GM21825 (cell line): ENCODE results near the gene MYDGF.
"Not testable (repeated sequence)": the region's sequence is repeated elsewhere in the genome, so short reads cannot be mapped to it uniquely, and the experiment has no call there.

Experiments used
- ATAC-seq: cut with Tn5 transposase; IDR thresholded peaks from one replicate; pipeline ENCODE4 v1.9.1; 2021; ENCODE audit warnings: mild to moderate bottlenecking, moderate library complexity; ENCODE audit not compliant: unreplicated experiment

MYDGF gene

DNA sequence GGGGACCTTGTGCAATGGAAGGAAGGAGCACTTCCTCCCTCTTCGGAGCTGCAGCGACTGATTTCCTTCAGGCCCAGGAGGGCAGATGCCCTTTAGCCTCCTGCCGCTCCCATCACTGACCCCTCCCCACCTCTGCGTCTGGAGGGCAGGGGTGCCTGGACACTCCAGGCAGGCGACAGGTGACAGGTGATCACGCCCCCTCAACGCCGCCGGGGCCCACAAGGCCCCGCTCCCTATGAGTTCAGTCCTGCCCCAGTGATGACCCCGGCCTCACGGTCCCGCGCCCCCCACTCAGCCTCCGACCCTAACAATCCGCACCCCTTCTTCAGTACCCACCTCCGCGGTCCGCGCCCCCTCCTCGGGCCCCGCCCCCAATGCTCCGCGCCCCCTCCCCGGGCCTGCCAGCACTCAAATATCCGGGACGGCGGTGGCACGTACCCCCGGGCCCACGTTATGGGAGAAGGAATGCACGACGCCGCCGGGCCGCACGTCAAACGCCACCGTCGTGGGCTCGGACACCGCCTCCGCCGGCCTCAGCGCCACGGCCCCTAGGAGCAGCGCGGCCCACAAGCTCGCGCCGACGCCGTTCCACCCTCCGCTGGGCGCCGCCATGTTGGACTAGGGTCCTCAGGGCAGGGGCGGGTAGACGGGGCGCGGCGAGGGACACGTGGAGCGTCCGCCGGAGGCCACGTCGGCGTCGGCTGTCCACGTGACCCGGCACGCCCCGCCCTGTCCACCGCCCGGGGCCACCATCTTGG lies at the start of gene MYDGF:
Gene MYDGF (minus strand): TSS at position 620 of the 758 bp plus-strand sequence. CDS start 8 bp downstream, at position 612.
- ATAC-seq, result peak; percentile 84

DNA sequence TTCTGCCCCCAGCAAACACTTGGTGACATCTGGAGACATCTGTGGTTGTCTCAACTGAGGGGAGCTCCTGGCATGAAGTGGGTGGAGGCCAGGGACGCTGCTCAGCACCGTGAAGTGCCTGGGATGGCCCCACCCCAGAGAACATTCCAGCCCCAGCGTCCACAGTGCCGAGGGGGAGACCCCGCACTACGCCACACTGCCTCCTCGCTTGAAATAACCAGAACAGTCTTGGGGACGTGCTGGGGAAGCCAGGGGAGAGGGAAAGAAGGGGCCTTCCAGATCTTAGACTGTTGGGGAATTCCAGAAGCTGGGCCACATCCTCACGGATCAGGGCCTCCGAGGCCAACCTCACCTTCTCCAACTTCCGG lies 49.3 kb upstream of the MYDGF start:
- ATAC-seq, result no peak

DNA sequence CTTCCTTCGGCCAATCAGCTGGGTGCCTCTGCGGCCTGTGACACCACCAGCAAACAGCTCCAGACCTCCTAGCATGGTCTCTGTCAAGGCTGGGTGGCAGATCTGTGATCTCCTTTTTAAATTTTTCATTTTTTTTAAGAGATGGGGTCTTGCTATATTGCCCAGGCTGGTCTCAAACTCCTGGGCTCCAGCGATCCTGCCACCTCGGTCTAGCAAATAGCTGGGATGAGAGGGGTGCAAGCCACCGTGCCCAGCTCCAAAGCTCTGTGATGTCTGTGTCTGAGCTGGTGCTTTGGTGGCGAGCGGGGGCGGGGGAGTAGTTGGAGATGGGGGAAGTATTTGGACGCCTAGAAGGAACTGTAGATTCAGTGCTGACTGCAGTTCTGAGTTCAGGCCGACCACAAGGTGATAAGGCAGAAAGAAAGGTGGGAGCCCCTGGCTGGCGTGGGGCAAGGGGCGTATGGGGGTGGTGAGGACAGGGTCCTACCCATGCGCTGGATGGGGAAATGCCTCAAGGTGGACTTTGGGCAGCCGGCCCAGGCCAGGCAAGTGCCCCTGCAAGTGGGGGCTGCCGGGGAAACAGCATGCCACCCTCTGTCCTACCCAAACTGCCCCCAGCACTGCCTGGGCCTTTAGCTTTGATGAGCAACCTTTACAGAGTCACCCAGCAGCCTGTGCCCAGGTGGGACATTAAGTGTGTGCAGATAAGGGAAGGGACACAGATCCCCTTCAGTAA lies 48.0 kb upstream of the MYDGF start:
- ATAC-seq, result no peak

DNA sequence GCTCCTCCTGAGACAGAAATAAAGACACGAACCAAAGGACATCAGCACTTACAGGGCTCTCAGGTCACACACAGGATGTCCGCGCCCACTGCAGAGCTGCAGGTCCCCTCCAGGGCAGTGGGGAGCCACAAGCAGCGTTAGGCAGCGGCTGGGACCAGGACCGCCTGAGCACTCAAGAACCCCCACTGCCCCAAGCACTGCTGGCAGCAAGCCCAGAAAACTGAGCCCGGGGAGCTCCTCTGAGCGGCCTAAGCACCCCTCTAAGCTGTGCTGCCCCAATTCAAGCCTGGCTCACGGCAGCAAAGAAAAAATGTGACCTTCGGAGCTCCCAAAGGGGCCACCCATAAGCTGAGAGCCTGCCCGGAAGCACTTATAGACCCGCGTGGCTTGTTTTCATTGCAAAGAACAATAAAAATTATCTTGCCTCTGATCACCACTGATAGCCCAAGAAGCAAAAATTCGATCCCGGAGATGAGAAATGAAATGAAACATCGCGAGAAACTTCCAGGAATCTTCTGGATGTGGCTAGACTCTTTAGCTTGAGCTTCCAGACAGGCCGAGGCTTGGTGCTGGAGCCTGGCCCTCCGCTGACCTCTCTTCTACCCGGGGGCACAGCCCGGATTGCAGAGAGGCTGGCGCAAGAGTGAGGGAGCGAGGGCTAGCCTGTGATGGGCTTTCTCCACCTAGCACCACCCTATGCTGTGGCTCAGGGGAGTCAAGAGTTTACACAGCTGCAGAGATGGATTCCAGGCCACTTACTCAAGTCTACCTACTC lies 47.2 kb upstream of the MYDGF start:
- ATAC-seq, result no peak

DNA sequence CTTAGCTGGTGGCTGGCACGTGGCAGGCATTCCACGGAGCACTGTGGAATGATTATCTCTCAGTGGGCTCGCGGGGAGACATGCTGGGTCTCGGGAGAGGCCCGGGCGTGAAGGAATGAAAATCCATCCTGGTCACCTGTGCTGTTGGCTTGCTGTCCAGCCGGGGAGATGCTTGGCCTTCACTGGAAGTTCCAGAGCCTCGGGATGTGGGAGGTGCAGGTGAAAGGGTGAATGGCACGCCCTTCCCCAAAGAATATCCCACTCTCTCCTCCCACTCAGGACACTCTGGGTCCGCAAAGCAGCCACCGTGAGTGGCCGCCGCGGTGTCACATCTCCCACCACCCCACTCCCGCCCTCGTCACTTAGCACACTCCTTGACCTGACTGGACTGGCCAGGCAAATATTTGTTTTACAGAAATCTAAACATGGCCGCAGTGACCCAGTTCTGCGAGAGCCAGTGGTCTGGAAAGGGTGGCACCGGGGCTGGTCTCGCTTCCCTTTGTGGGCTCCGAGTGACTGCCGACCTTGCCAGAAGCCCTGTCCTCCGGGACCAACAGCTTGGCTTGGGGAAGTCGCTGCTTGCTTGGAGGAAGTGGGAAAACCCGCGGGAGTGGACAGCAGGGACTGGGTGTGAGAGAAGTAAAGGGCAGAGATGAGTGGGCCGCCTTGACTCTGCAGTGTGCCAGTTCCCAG lies 45.5 kb upstream of the MYDGF start:
- no peak for ATAC-seq

DNA sequence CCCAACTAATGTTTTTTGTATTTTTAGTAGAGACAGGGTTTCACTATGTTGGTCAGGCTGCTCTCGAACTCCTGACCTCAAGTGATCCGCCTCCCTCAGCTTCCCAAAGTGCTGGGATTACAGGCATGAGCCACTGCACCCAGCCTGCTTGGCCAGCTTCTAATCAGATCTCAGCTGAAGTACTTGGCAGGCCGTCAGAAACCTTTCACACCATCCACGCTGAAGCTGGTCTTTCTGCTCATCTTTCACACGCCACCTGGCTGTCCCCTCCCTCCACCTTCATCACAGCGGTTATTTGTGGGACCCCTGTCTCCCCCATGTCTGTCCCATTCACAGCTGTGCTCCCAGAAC lies 45.0 kb upstream of the MYDGF start:
- not testable (repeated sequence) for ATAC-seq

DNA sequence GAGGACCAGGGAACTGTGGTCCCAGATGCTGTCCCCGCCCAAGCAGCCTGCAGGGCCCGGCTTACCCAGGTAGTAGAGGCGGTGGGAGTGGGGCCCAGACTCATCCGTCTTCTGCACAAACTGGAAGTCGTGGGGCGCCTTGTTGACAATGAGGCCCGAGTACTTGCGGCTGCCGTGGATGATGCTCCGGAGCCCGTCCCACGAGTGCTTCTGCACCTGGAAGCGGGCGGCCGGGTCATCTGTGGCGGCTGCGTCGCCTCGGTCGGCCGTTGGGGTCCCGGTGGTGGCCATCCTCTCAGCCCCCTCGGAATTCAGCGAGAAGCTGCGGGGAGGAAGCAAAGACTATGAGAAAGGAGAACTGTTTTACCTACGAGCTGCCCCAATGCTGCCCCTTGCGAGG lies 43.9 kb upstream of the MYDGF start:
- no peak for ATAC-seq

DNA sequence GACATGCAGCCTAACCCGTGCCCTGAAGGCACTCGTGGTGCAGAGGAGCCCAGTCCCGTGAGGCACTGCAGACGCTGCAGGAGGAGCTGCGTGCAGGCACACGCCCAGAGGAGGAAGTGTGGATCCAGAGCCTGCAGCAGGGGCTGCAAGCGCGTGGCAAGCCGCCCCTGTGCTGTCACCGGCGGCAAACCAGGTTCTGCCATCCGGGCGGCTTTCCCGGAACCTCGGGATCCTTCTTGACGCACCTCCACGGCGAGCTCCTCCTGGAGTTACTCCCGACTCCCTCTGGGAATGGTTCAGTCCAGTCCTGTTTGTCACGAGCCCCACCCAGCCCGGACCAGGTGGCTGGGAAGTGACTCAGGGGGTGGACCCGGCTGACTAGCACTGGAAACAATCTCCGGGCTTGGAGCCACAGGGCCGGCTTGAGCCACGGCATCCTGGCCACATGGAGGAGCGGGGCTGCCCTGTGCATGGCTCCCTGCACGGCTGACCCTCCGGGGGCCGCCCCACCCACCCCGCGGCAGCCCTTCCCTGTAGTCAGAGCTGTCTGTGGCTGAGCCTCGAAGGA lies 43.3 kb upstream of the MYDGF start:
- ATAC-seq, result no peak

DNA sequence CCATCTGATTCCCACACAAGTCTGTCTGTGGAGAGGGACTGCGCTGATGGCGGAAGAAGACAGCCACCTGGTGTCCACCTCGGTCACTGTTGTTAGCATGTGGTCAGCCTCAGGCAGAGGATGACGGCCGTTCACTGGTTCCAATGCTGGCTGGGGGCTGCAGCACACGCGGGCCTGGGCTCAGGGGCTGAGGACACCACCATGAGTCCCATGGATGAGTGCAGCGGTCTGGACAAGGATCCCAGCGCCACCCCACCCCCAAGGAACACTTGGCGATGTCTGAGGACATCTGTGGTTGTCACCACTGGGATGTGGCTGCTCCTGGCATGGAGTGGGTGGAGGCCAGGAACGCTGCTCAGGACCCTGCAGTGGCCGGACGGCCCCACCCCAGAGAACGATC lies 42.6 kb upstream of the MYDGF start:
- ATAC-seq, result no peak

DNA sequence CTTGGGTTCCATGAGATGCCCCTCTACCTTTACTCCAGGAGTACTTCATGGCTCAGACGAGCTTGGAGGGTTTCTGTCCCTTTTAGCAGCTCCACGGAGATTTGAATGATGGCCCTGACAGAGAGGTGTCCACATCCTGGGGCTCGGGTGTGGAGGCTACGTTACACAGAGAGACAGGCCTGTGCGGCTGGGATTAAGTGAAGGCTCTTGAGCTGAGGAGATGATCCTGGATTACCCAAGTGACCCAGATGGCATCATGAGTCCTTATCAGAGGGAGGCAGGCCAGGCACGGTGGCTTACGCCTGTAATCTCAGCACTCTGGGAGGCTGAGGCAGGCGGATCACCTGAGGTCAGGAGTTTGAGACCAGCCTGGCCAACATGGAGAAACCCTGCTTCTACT lies 41.1 kb upstream of the MYDGF start:
- ATAC-seq, result no peak

DNA sequence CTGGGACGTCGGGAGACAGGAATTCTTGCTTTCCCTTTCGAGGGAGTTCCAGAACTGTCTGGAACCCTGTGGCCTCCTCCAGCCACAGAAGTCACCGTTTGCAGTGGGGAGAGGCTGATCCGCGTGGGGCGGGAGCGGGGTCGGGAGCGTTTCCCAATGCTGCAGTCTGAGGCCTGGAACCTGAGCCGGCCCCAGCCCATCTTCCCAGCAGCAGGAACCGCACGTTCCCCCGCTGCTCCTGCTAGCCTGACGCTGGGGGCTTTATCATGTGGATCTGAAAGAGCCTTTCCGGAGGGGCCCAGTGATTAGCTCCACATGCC lies 40.1 kb upstream of the MYDGF start:
- ATAC-seq, result no peak

DNA sequence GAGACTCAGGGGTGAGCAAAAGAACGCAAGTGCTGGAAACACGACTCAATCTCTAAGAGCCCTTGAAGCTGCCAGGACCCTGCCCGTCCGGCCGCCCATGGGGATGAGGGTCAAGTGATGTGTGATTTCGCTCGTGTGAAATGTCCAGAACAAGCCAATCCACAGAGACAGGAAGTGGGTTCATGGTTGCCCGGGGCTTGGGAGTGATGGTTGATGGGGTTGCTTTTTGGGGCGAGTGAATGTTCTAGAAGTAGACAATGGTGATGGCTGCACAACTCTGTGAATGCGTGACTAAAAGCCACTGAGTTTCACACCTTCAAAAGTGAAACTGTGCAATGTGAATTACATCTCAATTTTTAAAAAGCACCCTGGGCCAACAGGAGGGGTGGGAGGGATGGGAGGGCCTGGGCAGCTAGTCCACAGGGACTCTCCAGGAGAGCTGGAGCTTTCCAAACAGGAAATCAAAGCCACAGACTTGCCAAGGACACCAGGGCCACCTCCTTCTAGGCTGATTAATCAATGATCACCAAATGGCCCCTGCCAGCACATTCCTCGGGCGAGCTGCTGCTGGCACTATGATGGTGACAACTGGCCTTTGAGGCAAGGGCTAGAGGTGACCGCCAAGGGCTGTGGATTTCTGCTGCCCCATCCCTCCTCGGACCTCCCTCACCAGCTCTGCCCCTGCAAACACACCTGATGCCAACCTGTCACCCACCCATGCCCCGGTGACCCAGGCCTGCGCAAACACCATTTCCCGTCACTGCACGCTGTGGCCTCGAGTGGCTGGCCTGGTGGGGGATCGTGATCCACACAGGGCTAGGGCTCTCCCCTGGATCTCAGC lies 39.5 kb upstream of the MYDGF start:
- no peak for ATAC-seq

DNA sequence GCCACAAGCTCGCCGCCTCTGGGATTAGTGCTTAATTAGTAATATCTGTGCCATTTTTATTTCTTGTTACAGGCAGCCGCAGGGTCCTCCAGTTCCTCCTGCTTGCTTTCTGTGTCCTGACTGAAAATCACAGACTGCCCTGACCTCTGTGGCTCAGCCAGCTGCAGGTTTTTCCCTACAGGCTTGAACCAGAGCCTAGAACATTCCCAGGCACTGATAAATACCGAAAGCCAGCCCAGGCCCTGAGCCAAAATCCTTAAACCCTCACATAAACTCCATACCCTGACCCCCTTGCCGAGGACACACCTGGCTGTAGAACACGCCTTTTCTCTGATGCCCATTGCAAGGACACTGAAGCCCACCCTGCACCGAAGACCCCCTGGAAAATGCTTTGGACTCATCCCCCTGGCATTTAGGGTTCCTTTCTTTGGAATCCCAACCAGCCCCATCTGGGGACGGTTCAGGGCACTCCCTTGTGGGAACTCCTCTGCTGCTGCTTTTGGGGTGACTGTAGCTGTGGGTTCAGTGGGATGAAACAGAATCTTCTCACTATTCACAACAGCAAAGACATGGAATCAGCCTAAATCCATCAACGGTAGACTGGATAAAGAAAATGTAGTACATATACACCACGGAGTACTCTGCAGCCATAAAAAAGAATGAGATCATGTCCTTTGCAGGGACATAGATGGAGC lies 38.0 kb upstream of the MYDGF start:
- ATAC-seq, result no peak

DNA sequence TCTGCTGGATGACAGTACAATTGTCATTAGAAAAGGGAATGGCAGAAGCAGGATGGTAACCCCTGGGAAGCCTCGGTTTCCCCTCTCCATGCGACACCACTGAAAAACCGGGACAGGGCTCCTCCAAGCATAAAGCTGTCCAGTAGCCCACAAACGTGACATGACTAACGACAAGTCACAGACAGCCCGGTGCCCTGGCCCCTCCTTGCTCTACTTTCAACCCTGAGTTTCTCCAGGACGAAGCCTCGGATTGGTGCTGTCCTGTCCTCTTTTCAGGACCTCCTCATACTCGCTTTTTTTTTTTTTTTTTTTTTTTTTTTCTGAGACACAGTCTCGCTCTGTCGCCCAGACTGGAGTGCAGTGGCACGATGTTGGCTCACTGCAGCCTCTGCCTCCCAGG lies 37.2 kb upstream of the MYDGF start:
- no peak for ATAC-seq

DNA sequence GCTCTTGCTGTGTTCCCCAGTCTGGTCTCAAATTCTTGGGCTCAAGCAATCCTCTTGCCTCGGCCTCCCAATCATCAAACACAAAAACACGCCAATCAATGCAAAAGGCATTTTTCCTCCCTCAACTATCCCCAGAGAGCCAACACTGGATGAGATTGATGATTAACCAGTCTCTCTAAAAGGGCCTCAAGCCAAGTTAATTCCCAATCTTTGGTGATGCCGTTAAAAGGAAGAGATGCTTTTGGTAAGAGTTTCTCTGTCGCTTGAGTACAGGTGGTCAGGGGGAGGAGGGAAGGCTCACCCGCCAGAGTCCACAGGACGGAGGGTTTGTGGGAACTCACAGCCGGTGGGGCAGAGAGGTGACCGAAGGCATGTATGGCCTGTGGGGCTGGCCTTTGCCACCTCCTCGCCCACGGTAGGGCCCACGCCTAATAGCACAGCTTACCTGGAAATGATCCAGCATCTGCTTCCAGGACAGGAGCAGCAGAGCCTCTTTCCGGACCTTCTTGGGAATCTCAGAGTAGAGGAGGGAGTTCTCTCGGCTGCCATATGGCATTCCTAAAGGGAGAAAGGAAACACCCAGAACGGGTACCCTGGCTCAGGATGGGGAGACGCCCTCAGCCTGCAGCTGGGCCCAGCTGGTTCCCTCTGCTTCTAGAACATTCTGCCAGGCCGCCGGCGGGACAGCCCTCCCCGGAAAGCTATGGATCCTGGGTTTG lies 35.4 kb upstream of the MYDGF start:
- no peak for ATAC-seq

DNA sequence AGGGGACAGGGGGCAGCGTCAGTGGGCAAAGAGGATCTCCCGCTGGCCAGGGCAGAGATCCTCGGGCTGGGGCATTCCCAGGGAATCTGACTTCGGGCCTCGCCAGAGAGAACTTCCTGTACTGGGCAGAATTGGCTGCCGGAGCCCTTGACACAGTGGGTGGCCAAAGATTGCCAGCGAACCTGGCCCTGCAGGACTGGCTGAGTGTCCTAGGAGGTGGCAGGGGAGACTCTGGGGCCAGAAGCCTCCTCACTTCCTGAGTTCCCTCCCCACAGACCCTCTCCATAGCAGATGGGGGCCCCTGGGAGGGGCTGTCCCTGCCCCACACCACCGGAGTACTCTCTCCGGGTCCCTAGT lies 34.2 kb upstream of the MYDGF start:
- ATAC-seq, result no peak

DNA sequence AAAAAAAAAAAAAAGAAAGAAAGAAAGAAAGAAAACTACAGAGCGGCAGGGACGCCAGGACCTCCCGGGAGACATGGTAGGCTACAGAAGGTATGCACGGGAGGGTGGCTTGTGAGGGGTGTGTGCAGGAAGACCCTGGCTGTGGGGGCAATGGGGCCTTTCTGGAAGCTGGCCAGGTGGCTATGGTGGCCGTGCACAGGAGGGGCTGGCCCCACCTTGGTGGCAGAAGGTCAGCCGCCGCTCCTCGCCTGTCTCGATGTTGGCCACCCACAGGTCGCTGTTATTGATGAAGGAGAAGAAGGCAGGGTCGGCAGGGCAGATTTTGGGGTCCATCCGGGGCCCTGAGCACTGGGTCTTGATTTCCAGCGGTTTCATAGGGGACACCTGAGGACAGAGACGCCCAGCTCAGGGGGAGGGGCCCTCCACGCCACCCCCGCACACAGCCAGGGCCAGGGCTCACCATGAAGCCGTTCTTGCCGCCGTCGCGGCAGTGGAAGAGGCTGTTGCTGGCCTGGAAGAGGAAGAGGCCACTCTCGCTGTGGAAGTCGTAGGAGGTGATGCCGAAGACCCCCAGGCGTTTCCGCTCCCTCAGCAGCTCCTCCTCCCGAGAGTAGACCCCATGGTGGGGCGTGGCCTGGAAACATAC lies 33.7 kb upstream of the MYDGF start:
- ATAC-seq, result no peak

DNA sequence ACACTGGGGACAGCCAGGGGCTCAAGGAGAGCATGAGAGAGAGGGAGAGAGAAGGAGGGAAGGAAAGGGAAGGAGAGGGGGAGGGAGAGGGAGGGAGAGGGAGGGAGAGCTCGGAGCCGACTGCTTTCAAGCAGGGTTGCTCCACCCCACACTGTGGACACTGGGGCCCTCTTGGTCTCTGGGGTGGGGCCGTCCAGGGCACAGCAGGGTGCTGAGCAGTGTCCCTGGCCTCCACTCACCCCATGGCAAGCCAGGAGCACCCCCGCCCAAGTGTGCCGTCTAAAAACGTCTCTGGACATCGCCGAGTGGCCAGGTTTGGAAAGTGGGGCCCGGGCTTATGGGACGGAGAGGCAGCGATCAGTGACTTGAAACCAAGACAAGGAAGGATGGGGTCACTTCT lies 32.6 kb upstream of the MYDGF start:
- no peak for ATAC-seq

DNA sequence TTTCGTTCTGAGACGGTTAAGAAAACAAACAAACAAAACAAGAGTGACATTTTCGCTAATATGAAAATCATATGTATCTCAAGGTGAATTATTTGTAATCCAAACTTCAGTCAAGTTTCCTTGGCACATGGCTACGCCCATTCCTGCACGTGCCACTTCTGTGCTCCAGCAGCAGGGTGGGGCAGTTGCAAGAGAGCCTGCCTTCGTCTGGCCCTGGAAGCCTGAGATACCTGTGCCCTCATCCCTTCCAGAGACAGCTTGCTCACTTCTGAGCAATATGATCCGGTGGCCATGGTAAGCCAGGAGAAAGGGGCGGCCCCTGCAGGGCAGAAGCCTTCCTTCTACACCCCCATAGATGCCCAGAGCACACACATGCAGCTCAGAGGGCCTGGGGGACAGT lies 31.4 kb upstream of the MYDGF start:
- no peak for ATAC-seq
